Gastrocnemius medialis (tissue), 4 donors: Measurements from ENCODE around the gene SND1.

ENCODE experiments used
- POLR2A ChIP-seq, 2 donors: fragments of 450-650 bp; IDR thresholded peaks; one replicate each; pipeline ENCODE4 v1.6.1; 2017; ENCODE audit warnings: antibody characterized with exemption in 2 of 2, mild to moderate bottlenecking in 2 of 2, moderate library complexity in 2 of 2
- TF ChIP-seq, protein P1 (sequence below), 5 experiments: fragments of 450-650 bp in 3 of 5; fragments of 200-600 bp in 2 of 5; sonication (generic) in 2 of 5; IDR thresholded peaks in 4 of 5; conservative IDR thresholded peaks in 1 of 5; 1 replicate in 4 of 5; 2 replicates in 1 of 5; pipeline ENCODE4 v1.5.1; 2016 to 2019; ENCODE audit warnings: antibody characterized with exemption in 5 of 5, mild to moderate bottlenecking in 3 of 5, moderate library complexity in 3 of 5

DNA sequence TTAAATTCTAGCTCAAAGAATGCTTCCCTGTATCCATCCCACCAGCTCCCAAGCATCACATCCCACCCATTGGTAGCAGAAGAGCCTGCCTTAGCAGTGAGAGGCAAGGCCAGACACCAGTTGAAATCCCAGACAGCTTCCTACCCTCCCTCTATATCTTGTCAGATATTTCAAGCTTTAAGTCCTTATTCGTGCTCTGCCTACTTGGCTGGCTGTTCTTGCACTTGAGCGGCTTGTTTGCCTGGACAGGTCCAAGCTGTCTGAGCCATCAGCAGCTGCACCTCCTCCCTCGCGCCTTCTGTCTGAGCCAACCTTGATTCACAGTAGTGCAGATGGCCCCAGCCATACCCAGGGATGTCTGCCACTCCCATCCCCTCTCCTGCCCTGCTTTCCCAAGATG is 362.8 kb downstream of the SND1 start:
- TF ChIP-seq, protein P1, sequence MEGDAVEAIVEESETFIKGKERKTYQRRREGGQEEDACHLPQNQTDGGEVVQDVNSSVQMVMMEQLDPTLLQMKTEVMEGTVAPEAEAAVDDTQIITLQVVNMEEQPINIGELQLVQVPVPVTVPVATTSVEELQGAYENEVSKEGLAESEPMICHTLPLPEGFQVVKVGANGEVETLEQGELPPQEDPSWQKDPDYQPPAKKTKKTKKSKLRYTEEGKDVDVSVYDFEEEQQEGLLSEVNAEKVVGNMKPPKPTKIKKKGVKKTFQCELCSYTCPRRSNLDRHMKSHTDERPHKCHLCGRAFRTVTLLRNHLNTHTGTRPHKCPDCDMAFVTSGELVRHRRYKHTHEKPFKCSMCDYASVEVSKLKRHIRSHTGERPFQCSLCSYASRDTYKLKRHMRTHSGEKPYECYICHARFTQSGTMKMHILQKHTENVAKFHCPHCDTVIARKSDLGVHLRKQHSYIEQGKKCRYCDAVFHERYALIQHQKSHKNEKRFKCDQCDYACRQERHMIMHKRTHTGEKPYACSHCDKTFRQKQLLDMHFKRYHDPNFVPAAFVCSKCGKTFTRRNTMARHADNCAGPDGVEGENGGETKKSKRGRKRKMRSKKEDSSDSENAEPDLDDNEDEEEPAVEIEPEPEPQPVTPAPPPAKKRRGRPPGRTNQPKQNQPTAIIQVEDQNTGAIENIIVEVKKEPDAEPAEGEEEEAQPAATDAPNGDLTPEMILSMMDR (IDR thresholded peaks at IDR 0.05 in 4 of 5, conservative IDR thresholded peaks at IDR 0.05 in 1 of 5) = no peak
- TF ChIP-seq POLR2A (IDR thresholded peaks at IDR 0.05) = no peak
